Parathyroid adenoma (tissue), 2 donors: ENCODE results near the gene MEIS2.

Experiments
- H2AFZ ChIP-seq: fragments of 300-600 bp; sonication (generic); one replicate; pipeline ENCODE4 v1.7.0; 2017; ENCODE audit warnings: antibody characterized with exemption, mild to moderate bottlenecking
- H3K27ac ChIP-seq: fragments of 300-600 bp; sonication (generic); one replicate; pipeline ENCODE4 v1.7.0; 2017
- H3K27me3 ChIP-seq: fragments of 300-600 bp; sonication (generic); one replicate; pipeline ENCODE4 v1.7.0; 2017; ENCODE audit warnings: low read length; ENCODE audit not compliant: control insufficient read depth, insufficient read depth
- H3K36me3 ChIP-seq: fragments of 300-600 bp; sonication (generic); one replicate; pipeline ENCODE4 v1.7.0; 2017; ENCODE audit warnings: low read length; ENCODE audit not compliant: control insufficient read depth, insufficient read depth
- H3K4me1 ChIP-seq: fragments of 300-600 bp; sonication (generic); one replicate; pipeline ENCODE4 v1.7.0; 2017; ENCODE audit warnings: control low read depth
- H3K4me2 ChIP-seq: fragments of 300-600 bp; sonication (generic); one replicate; pipeline ENCODE4 v1.7.0; 2017; ENCODE audit warnings: low read length
- H3K4me3 ChIP-seq: fragments of 300-600 bp; sonication (generic); one replicate; pipeline ENCODE4 v1.7.0; 2017; ENCODE audit warnings: low read depth, low read length
- H3K79me2 ChIP-seq: fragments of 300-600 bp; sonication (generic); one replicate; pipeline ENCODE4 v1.7.0; 2017; ENCODE audit warnings: control low read depth
- H3K9ac ChIP-seq: fragments of 300-600 bp; sonication (generic); one replicate; pipeline ENCODE4 v1.7.0; 2017; ENCODE audit warnings: mild to moderate bottlenecking
- H3K9me3 ChIP-seq: fragments of 300-600 bp; sonication (generic); one replicate; pipeline ENCODE4 v1.7.0; 2017; ENCODE audit warnings: low read length; ENCODE audit not compliant: control insufficient read depth
- TF ChIP-seq, protein P1 (sequence below): fragments of 300-600 bp; sonication (generic); IDR thresholded peaks from one replicate; pipeline ENCODE4 v1.7.0; 2017; ENCODE audit warnings: antibody characterized with exemption, mild to moderate bottlenecking
- donor health status: primary hyperparathyroidism.

MEIS2 gene

DNA sequence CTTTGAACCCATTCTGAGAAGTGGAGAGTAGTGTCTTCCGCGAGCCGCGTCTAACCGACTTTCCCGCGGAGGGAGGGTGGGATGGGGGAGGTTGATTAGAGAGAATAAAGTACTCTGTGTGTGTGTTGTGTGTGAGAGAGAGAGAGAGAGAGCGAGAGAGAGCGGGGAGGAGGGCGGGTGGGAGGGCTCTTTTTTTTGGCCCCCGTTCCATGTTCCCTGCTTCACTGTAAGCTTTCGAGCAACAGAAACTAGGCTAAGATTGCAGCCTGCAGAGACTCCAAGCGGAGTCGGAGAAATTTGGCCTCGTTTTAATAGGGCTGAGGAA, 1.6 kb upstream of the MEIS2 start:
- Histone ChIP-seq H3K27ac (peak overlapping the region; percentile 95), H3K4me1 (no peaks in the 10 kb centered on the region), H3K9ac (no peak overlapping the region), H3K9me3 (no peaks in the 10 kb centered on the region), H3K4me2 (peak overlapping the region; percentile 88), H3K36me3 (no peaks in the 10 kb centered on the region), H3K79me2 (no peaks in the 10 kb centered on the region), H3K27me3 (no peaks in the 10 kb centered on the region), H3K4me3 (peak overlapping the region; percentile 88), H2AFZ (peak overlapping the region; percentile 81)
- TF ChIP-seq, protein P1, sequence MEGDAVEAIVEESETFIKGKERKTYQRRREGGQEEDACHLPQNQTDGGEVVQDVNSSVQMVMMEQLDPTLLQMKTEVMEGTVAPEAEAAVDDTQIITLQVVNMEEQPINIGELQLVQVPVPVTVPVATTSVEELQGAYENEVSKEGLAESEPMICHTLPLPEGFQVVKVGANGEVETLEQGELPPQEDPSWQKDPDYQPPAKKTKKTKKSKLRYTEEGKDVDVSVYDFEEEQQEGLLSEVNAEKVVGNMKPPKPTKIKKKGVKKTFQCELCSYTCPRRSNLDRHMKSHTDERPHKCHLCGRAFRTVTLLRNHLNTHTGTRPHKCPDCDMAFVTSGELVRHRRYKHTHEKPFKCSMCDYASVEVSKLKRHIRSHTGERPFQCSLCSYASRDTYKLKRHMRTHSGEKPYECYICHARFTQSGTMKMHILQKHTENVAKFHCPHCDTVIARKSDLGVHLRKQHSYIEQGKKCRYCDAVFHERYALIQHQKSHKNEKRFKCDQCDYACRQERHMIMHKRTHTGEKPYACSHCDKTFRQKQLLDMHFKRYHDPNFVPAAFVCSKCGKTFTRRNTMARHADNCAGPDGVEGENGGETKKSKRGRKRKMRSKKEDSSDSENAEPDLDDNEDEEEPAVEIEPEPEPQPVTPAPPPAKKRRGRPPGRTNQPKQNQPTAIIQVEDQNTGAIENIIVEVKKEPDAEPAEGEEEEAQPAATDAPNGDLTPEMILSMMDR, result no peak

DNA sequence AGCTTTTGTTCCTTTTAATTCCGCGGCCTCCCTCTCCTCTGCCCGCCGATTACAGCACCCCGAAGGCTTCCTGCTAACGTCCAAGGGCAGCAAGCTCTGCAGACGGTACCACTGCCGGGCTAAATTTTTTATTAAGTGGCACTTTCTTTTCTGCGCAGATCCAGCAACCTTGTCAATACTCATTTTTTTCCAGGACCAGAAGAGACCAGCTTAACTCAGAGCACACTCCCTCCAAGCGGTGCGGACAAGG, 542 bp upstream of the MEIS2 start:
- H3K27ac ChIP-seq, result peak overlapping the region; percentile 95
- TF ChIP-seq, protein P1, result no peak
- no peaks in the 10 kb centered on the region for H3K27me3 ChIP-seq
- H2AFZ ChIP-seq, result peak overlapping the region; percentile 81
- H3K9me3 ChIP-seq, result no peaks in the 10 kb centered on the region
- peak overlapping the region; percentile 88 for H3K4me2 ChIP-seq
- peak overlapping the region; percentile 88 for H3K4me3 ChIP-seq
- no peaks in the 10 kb centered on the region for H3K79me2 ChIP-seq
- no peaks in the 10 kb centered on the region for H3K36me3 ChIP-seq
- no peaks in the 10 kb centered on the region for H3K4me1 ChIP-seq
- H3K9ac ChIP-seq, result no peak overlapping the region

DNA sequence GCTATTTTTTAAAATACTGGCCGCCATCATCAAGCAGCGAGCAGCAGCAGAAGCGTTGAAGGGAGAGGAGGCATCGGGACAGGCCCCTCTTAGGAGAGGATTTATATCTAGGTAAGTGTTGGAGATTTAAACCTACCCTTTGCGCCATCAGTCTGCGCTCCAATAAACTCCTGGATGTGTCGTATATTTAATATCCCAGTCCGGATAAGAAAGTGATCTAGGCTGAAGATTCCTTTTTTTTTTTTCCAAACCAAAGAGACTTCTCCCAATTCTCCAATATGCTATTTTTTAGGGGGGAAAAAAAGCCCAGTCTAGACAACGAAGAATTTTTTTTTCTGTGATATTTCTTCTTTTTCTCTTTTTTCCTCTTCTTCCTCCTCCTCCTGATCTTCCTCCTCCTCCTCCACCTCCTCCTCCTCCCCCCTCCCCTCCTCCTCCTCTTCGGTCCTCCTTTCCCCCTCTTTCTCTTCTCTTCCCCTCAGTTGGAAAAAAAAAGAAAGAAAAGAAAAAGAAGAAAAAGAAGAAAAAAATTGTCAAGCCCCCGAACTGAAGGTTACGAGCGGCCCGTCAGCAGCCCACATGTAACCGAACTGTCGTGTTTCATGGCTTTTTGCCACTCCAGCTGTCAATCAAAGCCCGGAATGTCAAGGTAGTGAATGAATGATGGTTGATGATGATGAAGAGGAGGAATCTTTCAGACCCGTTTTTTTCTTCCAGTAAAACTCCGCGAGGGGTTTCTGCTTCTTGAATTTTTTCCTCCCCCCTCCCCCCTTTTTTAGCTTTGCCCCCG, 835 bp downstream of the MEIS2 start:
- Histone ChIP-seq H3K4me3 (peak overlapping the region; percentile 88), H3K27ac (peak overlapping the region; percentile 95), H3K4me2 (peak overlapping the region; percentile 86), H3K4me1 (no peaks in the 10 kb centered on the region), H3K9ac (peak overlapping the region; percentile 61), H3K36me3 (no peaks in the 10 kb centered on the region), H3K79me2 (no peaks in the 10 kb centered on the region), H3K9me3 (no peaks in the 10 kb centered on the region), H2AFZ (peak overlapping the region; percentile 88), H3K27me3 (no peaks in the 10 kb centered on the region)
- TF ChIP-seq, protein P1, result no peak

DNA sequence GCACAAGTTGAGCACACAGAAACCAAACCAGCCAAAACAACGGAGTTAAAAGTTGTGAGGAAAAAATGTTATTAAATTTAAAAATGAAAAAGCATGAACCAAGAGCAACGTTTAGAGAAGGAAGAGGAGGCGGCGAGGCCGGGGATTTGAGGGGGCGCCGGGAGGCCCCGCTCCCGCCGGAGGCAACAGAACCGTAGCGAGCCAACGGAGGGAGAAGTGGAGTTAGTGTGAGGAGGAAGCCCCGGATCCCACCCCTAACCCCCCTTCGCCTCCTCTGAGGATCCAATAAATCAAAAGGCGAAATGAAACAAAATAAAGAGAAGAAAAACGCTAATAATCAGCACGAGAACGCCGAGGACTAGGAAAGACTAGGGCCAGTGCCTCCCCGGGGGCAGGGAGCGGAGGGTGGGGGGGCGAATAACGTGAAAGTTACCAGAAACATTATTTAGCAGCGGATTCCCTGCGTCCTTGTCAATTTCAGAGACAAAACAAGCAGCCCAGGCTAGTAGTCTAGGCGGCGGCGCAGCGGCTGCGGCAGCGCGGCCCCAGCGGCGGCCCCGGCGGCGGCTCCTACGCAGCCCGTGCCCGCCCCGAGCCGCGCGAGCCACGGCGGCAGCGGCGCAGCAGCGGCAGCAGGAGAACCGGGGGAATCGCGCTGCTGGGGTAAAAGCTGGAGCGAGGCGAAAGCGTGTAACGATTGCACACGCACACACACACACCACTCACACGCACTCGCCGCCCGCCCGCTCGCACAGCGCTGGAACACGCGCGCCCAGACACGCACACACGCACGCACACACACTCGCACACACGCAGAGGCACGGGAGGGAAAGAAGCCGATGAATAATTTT, 1.7 kb downstream of the MEIS2 start:
- H3K4me2 ChIP-seq, result peak overlapping the region; percentile 86
- no peaks in the 10 kb centered on the region for H3K36me3 ChIP-seq
- no peaks in the 10 kb centered on the region for H3K9me3 ChIP-seq
- peak overlapping the region; percentile 88 for H3K4me3 ChIP-seq
- peak overlapping the region; percentile 88 for H2AFZ ChIP-seq
- H3K27me3 ChIP-seq, result no peaks in the 10 kb centered on the region
- peak overlapping the region; percentile 95 for H3K27ac ChIP-seq
- H3K4me1 ChIP-seq, result no peaks in the 10 kb centered on the region
- peak overlapping the region; percentile 28 for H3K9ac ChIP-seq
- TF ChIP-seq, protein P1, result no peak
- H3K79me2 ChIP-seq, result no peaks in the 10 kb centered on the region
